ENCODE measurements around the gene ANGPT4.
"Not testable (repeated sequence)": the region's sequence is repeated elsewhere in the genome, so short reads cannot be mapped to it uniquely, and the experiment has no call there.

The ANGPT4 gene

GRCh38 chr20:906001-906520 lies 10.1 kb downstream of the ANGPT4 start:
- no peak overlapping the region for H3K4me3 ChIP-seq (ENCODE audit: low read length)
- TF ChIP-seq ZNF274 (IDR thresholded peaks at IDR 0.05; ENCODE audit: low read depth, low read length) = no peak

GRCh38 chr20:905396-905961 lies 10.7 kb downstream of the ANGPT4 start:
- H3K4me3 ChIP-seq (ENCODE audit: low read length) = no peak overlapping the region
- TF ChIP-seq ZNF274 (IDR thresholded peaks at IDR 0.05; ENCODE audit: low read depth, low read length) = no peak

GRCh38 chr20:904039-904545 lies 12.0 kb downstream of the ANGPT4 start:
- no peak for TF ChIP-seq ZNF274 (IDR thresholded peaks at IDR 0.05; ENCODE audit: low read depth, low read length)
- no peak overlapping the region for H3K4me3 ChIP-seq (ENCODE audit: low read length)

- not testable (repeated sequence) for H3K4me3 ChIP-seq (ENCODE audit: low read length)
These were observed 18.7 kb downstream of the ANGPT4 start for GRCh38 chr20:897436-897835.

- no peak overlapping the region for H3K4me3 ChIP-seq (ENCODE audit: low read length)
- TF ChIP-seq ZNF274 (IDR thresholded peaks at IDR 0.05; ENCODE audit: low read depth, low read length) = no peak
These were observed 19.6 kb downstream of the ANGPT4 start for GRCh38 chr20:896501-897025.

- not testable (repeated sequence) for H3K4me3 ChIP-seq (ENCODE audit: low read length)
These were observed 23.8 kb downstream of the ANGPT4 start for GRCh38 chr20:892371-892770.

GRCh38 chr20:891706-892080 lies 24.4 kb downstream of the ANGPT4 start:
- H3K4me3 ChIP-seq (ENCODE audit: low read length) = no peak overlapping the region
- TF ChIP-seq ZNF274 (IDR thresholded peaks at IDR 0.05; ENCODE audit: low read depth, low read length) = no peak

GRCh38 chr20:891058-891705 lies 25.0 kb downstream of the ANGPT4 start:
- no peak for TF ChIP-seq ZNF274 (IDR thresholded peaks at IDR 0.05; ENCODE audit: low read depth, low read length)
- no peak overlapping the region for H3K4me3 ChIP-seq (ENCODE audit: low read length)

GRCh38 chr20:890666-891057 lies 25.5 kb downstream of the ANGPT4 start:
- TF ChIP-seq ZNF274 (IDR thresholded peaks at IDR 0.05; ENCODE audit: low read depth, low read length) = no peak

GRCh38 chr20:889932-890463 lies 26.1 kb downstream of the ANGPT4 start:
- no peak for TF ChIP-seq ZNF274 (IDR thresholded peaks at IDR 0.05; ENCODE audit: low read depth, low read length)
- no peak overlapping the region for H3K4me3 ChIP-seq (ENCODE audit: low read length)

More at GRCh38 chr20:890666-891057, 25.5 kb downstream of the ANGPT4 start:
- H3K4me3 ChIP-seq (ENCODE audit: low read length) = no peak overlapping the region

- H3K4me3 ChIP-seq (ENCODE audit: low read length) = no peak overlapping the region
- no peak for TF ChIP-seq ZNF274 (IDR thresholded peaks at IDR 0.05; ENCODE audit: low read depth, low read length)
These were observed 27.0 kb downstream of the ANGPT4 start for GRCh38 chr20:889106-889505.

GRCh38 chr20:888057-888456 lies 28.1 kb downstream of the ANGPT4 start:
- TF ChIP-seq ZNF274 (IDR thresholded peaks at IDR 0.05; ENCODE audit: low read depth, low read length) = no peak
- no peak overlapping the region for H3K4me3 ChIP-seq (ENCODE audit: low read length)

- TF ChIP-seq ZNF274 (IDR thresholded peaks at IDR 0.05; ENCODE audit: low read depth, low read length) = no peak
- H3K4me3 ChIP-seq (ENCODE audit: low read length) = no peak overlapping the region
These were observed 29.0 kb downstream of the ANGPT4 start for GRCh38 chr20:887137-887536.

GRCh38 chr20:884983-885952 lies 30.9 kb downstream of the ANGPT4 start:
- TF ChIP-seq ZNF274 (IDR thresholded peaks at IDR 0.05; ENCODE audit: low read depth, low read length) = no peak

More at GRCh38 chr20:884983-885952, 30.9 kb downstream of the ANGPT4 start:
- H3K4me3 ChIP-seq (ENCODE audit: low read length) = no peak overlapping the region
